HG02973 (cell line): ENCODE measurements around the gene CNRIP1.

Experiments used
- ATAC-seq: cut with Tn5 transposase; IDR thresholded peaks from one replicate; pipeline ENCODE4 v1.9.1; 2021; ENCODE audit warnings: moderate library complexity; ENCODE audit not compliant: unreplicated experiment

CNRIP1 gene

GRCh38 chr2:68293024-68293423 lies 26.7 kb downstream of the CNRIP1 start:
- ATAC-seq = no peak

- ATAC-seq = peak; percentile 65
Observed at GRCh38 chr2:68292108-68292710, 27.5 kb downstream of the CNRIP1 start.

DNA sequence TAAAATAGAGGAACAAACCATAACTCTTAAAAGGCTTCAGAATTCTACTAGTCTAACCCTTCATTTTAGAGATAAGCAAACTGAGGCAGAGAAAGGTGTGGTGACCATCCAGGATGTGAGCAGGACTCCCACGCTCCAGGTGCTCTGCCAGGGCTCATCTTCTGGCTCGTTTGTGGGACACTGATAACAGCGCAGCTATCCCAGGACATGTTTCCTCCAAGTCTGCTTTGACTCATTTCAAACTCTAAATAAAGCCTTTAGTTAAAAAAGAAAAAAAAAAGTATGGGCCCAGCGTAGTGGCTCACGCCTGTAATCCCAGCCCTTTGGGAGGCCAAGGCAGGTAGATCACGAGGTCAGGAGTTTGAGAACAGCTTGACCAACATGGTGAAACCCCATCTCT lies 28.4 kb downstream of the CNRIP1 start:
- ATAC-seq = no peak

- ATAC-seq = no peak
Observed at GRCh38 chr2:68290901-68291300, 28.8 kb downstream of the CNRIP1 start.

DNA sequence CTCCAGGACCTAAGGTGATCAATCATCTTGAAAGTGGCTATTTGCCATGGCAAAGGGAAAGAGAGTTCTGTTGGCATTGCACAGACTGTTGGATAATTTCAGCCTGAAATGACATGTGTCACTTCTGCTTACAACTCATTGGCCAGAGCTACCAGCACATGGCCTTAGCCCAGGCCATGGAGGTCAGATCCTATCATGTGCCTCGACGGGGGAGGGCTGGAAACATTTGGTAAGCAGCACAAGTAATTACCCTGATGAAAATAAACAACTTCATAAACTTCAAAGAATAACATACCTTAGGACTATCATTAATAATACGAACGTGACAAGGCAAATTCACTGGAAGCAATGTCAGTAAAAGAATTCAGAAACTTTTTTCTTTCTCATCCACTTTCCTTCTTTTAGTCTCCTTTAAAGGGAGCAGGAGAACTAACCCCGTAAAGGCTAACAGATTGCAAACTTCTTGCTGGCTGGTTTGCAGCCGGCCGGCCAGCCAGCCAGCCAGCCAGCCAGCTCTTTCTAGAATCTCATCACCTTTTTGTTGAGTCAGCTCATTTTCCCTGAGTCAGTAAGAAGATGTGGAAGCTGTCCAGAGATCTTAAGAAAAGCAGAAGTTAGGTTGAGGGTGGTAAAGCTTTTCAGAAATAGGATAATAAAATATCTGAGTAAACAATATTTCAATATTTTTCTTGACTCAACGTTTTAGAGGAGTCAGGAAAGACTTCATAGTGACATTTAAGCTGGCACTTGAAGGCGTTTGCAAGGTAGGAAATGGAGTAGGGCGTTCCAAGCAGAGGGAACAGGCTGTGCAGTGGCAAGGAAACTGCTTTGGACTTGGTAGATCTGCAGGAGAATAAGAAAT lies 31.9 kb downstream of the CNRIP1 start:
- ATAC-seq = no peak

DNA sequence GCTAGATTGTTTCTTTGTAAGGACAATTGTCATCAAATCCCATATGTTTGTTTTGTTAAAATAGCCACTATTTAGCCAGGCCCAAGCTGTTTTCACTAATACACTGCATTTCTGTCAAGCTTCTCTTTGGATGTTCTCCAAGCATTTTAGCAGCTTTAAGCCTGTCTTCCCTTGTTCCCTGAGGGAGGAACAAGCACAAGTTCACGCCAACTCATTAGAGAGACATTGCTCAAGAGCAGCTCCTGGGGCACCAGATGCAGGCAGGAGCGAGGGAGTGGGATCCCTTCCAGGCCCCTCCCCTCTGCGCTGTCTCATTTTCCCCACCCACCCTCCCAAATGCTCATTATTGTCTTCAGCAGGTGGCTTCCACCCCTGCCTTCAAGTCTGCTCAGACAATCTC lies 34.9 kb downstream of the CNRIP1 start:
- ATAC-seq = no peak

DNA sequence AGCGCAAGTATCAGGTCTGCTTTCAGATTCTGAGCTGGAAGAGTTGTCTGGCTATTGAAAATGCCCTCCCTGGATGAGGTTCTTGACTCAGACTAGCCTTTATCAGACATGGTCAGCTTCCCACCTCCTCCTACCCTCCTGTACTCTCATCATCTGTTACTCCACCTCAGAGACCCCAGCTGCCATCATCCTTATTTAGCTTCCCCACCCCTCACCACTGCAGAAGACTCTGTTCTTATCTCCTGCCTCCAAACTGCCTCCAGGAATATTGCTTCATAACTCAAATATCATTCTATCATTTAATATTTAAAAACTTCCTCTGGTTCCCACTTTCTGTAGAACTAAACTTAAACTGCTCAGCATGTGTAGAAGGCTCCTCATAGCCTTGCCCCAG lies 36.3 kb downstream of the CNRIP1 start:
- no peak for ATAC-seq

DNA sequence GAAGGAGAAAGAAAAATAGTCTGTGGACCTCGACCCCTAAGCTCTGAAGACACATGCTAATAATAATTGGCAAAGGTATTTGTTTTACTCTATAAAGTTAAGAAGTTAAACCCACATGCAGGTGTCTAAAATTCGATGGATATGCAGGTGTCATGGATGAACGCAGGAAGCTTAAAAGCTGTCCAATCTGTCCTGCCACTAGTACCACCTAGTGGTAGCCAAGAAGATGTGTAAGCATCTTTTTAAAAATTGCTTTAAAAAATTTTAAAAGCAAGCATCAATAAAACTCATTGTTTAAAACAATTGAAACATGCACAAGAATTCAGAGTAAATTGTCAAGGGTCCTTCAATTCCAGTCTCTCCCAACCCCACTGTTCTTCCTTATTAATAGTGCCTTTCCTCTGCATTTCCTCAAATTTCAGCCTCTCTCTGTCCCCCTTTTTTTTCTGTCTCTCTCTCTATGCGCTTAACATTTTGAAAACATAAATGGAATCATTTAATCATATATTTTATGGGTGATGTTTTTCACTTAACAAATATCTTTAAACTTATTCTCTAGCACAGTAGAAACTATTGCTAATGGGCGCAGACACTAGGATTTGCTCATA lies 36.8 kb downstream of the CNRIP1 start:
- no peak for ATAC-seq

DNA sequence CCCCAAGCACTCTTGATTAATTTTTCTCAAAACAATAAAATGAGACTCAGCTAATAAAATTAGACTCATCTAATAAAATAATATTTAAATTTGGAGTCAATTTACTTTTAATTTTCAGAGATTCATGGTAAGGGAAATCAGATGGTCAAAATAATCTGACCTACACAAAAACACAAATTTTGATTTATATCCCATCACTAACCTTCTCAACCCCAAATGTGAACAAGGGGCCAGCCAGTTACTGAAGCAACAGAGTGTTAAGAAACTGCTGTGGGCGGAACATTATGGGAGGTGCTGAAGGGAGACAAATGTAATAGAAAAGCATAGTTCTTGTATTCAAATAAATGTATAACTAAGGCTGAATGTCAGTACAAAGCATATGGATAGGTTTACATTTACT lies 39.0 kb downstream of the CNRIP1 start:
- no peak for ATAC-seq

- no peak for ATAC-seq
Observed at GRCh38 chr2:68280348-68280747, 39.4 kb downstream of the CNRIP1 start.

- ATAC-seq = no peak
Observed at GRCh38 chr2:68279691-68280090, 40.1 kb downstream of the CNRIP1 start.

DNA sequence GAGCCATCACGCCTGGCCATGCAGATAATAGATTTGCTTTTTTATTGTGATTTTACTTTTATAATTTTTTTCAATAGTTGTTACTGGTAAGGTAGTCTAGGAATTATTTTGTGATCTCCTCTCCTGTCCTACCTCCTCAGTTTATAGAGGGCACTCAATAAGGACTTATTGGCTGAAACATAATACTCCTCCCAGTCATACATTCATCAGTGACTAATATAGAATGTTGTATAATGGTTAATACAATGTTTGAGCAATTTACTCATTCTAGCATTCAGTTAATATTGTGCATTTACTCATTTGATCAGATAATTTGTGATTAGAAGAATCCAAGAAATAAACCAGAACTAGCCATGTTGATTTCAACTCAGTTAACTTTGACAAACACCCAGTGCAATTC lies 41.6 kb downstream of the CNRIP1 start:
- no peak for ATAC-seq

DNA sequence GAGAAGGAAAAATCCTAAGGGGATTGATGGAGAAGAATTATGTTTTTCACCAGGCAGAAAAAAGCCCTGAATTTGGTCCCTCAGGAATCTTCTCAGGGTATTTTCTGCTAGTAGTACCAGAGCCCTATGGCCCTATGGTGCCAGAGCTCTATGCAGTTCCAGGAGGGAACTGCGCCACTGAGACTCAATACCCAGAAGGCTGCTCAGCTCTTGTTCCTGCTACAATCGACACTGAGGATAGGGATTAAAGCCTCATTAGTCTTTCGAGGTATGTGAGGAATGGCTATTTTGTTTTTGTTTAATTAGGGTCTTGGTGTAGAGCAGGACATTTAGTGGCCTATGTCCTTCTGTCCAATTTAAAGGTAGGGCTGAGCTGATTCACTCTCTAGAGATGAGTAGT lies 45.7 kb downstream of the CNRIP1 start:
- ATAC-seq = no peak

DNA sequence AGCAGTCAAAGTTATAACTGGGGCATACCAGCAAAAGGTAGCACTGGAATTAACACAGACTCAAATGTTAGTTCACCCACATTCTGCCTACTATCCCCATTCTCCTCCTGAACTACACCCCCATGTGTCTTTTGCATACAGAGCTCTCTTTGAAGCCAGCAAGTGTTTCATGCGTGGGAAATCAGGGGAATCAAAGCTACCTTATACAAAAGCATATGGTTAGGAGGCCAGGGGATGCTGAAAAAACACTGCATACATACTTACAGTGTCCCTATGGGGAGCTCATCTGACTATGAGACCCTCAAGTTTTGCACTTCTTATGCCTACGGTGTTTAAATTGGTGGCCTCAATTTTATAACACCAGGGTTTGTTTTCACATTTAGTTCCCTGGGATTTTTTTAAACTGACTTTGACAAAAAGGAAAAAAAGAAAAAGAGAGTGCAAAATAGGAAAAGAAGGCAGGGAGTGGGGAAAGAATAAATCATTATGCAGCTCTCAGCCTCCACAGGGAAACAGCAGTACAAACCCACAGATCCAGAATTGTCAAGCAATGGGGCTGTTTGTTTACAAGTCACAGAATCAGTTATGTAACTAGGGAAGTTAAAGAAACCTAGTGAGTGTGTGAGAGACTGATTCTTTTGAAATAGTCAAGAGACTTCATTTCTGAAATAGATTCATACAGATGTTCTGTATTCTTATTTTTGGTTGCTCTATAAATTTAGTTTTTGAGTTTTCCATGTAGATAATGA lies 47.3 kb downstream of the CNRIP1 start:
- no peak for ATAC-seq

- ATAC-seq = no peak
Observed at GRCh38 chr2:68266655-68267054, 53.1 kb downstream of the CNRIP1 start.

GRCh38 chr2:68263632-68264031 lies 56.1 kb downstream of the CNRIP1 start:
- no peak for ATAC-seq

DNA sequence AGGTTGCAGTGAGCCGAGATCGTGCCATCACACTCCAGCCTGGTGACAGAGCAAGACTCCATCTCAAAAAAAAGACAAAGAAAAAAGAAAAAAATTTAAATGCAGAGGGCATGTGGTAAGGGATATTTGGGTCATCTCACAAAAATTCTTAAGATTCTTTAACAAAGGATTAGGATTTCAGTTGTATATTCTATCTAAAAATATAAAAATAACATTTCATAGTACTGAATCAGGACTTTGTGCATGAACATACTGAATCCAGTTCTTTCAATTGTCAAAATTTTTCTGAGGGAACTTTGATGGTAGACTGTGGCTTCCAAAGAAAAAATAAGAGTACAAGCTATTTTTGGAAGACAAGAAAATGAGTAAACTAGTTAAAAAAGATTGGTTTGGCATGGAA lies 60.9 kb downstream of the CNRIP1 start:
- no peak for ATAC-seq

DNA sequence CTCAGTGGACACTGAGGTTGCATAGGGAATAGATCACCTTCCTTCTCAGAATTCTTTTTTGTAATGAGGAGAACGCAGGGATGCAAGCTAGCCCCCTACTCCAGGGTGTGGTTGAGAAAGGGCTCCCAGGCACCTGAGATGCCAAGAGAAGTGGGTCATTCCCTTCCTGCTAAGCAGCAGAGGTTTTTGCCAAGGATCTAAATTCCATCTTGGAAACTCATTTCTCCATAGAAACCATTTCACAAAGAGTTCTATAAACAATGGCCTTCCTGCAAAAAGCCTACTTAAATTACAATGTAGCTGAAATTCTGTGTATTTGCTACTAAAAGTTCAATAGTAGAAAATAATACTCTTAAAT lies 63.7 kb downstream of the CNRIP1 start:
- no peak for ATAC-seq

DNA sequence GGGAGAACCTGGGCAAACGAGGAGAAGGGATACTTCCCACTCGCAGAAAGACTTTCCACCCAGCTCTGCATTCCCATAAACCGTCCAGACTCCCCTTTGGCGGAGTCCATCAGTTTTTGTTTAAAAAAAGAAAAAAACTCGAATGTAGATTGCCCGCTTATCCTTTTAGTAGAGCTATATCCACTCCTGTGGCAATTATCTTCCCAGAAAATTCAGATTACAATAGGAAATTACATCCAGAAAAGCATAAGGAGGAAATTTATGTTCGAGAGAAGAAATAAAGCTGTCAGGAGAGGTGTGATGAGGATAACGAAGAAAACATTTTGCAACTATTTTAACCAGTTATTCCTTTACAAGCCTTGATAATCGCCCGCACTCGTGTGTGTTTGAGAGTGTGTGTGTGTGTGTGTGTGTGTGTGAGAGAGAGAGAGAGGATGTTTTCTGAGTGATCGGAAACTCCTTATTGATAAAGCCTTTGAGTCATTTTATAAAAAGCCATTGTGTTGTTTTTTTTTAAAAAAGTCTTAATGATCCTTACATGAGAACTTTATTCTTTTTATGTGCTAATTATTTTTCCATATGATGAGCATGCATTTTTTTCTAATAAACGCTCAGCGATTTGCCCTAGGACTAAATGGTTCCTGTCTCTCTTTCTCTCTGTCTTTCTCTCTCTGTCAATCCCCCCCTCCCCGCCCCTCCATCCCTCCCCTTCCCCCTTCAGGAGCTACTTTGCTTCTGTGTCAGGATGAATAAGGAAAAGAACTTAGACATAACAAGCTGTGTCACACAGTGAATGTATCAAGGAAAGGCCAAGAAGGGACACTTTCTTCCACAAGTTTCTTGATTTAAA lies 66.3 kb downstream of the CNRIP1 start:
- no peak for ATAC-seq

DNA sequence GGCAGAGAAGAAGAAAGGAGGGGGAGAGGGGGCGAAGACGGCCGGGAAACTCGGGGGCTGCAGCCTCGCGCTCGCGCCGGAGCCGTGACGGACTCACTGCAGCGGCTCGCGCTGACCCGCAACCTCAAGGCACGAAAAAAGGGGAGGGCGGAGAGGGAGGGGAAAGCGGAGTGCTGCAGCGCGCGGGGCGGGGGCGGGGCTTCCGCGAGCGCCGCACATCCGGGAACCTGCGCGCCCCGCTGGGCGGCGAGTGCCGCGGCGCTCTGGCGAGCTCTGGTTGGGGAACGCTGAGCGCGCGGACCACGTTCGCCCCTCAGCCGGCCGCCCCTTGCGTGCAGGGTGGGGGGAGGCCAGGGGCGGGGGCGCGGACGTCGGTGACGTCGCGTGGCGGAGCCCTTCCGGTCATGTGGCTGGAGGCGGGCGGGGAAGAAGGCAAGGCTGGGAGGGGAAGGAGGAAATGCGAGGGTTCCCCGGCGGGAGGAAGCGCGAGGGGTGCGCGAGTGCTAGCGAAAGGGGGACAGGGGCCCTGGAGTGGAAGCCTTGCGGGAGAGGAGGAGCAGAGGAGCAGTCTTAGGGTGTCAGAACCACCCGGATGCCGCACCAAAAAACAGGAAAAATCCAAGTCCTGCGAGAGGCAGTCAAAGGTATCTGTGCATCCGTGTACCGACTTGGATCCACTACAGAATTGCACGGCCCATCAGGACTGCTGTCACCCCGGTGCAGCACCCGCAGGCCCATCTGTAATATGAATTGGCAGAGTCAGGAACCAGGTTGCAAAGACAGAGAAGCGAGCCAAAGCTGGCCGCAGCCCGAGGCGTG lies 67.1 kb downstream of the CNRIP1 start, which contains the start of gene PPP3R1:
Gene PPP3R1 (minus strand): TSS at position 133 of the 819 bp plus-strand sequence. CDS start 405 bp downstream, outside the sequence.
- ATAC-seq = peak; percentile 74
